KOPT-K1 (cell line): ENCODE measurements around the gene EHD2.
"Not testable (repeated sequence)": the region's sequence is repeated elsewhere in the genome, so short reads cannot be mapped to it uniquely, and the experiment has no call there.

Experiments used
- H3K27ac ChIP-seq: fragments of 200-600 bp; sonication (generic); 2 replicates; pipeline ENCODE4 v1.5.1; 2016; ENCODE audit warnings: antibody characterized with exemption, mild to moderate bottlenecking, low read depth, low read length; ENCODE audit not compliant: poor library complexity, severe bottlenecking
- H3K36me3 ChIP-seq: fragments of 200-600 bp; sonication (generic); 2 replicates; pipeline ENCODE4 v1.5.1; 2017; ENCODE audit warnings: antibody characterized with exemption, mild to moderate bottlenecking, low read length, moderate library complexity; ENCODE audit not compliant: insufficient read depth
- H3K9me3 ChIP-seq: fragments of 200-600 bp; sonication (generic); 2 replicates; pipeline ENCODE4 v1.5.1; 2017; ENCODE audit warnings: antibody characterized with exemption, low read length, mild to moderate bottlenecking; ENCODE audit not compliant: insufficient read depth, poor library complexity, severe bottlenecking

Gene EHD2

DNA sequence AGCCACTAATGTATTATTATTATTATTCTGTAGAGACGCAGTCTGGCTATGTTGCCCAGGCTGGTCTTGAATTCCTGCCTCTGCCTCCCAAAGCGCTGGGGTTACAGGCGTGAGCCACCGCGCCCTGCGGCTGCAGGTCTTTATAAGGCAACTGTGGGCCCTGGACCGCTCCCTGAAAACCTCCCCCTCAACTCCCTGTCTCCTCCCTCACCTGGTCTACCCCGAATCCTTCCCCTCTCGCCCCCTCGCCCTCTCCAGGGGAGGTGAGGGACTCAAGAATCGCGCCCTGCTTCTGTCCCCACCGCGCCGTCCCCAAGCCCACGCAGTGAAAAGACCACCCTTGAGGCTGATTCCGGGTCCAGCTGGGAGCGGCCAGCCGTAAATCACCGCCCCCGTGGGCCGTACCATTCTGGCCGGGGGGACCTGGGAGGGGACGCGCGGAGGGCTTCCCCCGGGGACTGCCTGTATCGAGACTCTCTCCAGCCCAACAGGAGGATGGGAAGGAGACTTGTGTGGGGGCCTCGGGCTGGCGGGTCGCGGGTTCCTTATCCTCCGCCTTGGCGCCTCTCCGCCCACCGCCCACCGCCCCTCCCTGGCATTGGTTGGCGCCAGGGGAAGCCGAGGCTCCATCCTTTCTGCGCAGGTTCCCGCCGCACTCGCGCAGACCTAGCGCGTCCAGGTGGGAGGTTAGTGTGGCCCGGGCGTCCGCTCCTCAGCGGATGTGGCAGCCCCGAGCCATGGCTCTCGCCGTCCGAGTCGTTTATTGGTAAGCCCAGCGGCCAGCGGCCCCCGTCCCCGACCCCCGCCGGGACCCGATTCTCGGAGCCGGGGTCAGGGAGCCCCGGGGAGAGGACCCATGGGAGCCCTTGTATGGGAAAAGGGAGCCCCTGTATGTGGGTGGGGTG, 65.1 kb downstream of the EHD2 start, which contains the start of gene SELENOW:
TSS of gene SELENOW (plus strand) at position 655 of the 905 bp plus-strand sequence. CDS start at position 738, 83 bp downstream.
- H3K36me3 ChIP-seq: peaks cover 32% of the 10 kb centered on the region
- H3K9me3 ChIP-seq: no peaks in the 10 kb centered on the region
- peak within 1 kb of the TSS; percentile 91 for H3K27ac ChIP-seq

DNA sequence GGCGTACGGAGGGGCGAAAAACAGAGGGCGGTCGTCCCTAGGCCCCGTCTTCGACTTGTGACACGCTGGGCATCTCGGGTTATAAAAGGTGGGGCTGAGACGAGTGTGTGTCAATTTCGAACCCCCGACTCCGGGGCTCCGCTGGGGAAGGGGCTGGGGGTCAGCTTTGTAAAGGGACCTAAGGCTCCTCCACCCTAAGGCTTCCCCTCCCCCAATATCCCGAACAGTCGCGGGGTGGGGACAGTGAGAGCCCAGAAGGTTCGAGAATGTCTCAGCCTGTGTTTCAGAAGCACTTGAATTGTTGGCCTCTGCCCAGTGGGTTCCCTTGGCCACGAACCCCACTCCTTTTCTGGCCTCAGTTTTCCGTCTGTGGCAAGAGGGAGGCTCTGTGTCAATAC, 65.7 kb downstream of the EHD2 start:
- Histone ChIP-seq H3K9me3 (no peaks in the 10 kb centered on the region), H3K36me3 (peaks cover 39% of the 10 kb centered on the region), H3K27ac (peak overlapping the region; percentile 91)

DNA sequence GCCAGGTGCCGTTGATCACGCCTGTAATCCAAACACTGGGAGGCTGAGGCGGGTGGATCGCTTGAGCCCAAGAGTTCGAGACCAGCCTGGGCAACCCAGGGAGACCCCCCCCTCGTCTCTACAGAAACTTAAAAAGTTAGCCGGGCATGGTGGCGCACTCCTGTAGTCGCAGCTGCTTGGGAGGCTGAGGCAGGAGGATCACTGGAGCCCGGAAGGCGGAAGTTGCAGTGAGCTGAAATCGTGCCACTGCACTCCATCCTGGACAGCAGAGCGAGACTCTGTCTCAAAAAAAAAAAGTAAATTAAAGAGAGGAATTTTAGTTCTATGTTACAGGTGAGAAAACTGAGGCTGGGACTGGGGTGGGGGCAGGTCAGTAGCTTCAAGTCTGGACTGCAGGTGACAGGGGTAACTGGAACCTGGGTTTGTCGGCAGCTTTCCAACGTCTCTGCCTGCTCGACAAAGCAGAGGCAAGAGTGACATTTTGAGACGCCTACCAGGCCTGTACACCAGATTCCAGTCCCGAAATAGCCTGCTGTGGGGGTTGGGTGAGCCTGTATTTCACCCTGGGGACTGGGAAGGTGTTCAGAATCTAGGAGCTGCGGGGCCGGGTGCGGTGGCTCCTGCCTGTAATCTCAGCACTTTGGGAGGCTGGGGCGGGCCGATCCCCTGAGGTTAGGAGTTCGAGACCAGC, 66.4 kb downstream of the EHD2 start:
- Histone ChIP-seq H3K27ac (peak overlapping the region; percentile 91), H3K9me3 (no peaks in the 10 kb centered on the region), H3K36me3 (peaks cover 46% of the 10 kb centered on the region)

DNA sequence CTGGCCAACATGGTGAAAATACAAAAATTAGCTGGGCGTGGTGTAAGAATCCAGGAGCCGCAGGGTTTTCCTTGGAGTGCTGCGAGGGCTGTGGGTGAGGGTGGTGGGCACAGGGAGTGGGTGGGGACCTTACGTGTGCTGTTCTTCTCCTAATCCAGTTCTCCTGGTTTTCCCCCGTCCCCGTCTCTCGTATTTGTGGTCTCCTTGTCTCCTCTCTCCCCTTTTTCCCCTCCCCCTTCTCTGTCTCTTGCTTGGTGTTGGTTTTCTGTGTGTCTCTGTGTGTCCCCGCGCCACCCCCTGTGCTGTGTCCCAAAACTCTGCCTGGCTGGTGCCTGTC, 67.0 kb downstream of the EHD2 start:
- peak overlapping the region; percentile 2 for H3K27ac ChIP-seq
- peaks cover 51% of the 10 kb centered on the region for H3K36me3 ChIP-seq
- H3K9me3 ChIP-seq: no peaks in the 10 kb centered on the region

DNA sequence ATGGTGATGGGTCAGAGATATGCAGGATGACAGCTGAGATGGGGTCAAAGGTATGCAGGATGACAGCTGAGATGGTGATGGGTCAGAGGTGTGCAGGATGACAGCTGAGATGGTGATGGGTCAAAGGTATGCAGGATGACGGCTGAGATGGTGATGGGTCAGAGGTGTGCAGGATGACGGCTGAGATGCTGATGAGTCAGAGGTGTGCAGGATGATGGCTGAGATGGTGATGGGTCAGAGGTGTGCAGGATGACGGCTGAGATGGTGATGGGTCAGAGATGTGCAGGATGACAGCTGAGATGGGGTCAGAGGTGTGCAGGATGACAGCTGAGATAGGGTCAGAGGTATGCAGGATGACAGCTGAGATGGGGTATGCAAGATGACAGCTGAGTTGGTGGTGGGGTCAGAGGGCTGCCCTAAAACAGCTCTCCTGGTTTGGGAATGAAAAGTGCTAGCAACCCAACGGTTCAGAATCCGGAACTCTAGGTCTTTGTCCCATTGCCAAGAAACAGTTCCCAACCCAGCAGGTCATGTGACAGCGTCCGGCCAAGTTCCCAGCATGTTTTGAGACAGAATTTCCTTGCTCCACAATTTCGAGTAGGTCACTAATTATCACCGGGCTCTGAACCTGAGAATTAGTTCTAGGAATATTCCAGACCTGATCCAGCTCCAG, 68.5 kb downstream of the EHD2 start:
- Histone ChIP-seq H3K9me3 (no peaks in the 10 kb centered on the region), H3K36me3 (peaks cover 67% of the 10 kb centered on the region), H3K27ac (no peak overlapping the region)

DNA sequence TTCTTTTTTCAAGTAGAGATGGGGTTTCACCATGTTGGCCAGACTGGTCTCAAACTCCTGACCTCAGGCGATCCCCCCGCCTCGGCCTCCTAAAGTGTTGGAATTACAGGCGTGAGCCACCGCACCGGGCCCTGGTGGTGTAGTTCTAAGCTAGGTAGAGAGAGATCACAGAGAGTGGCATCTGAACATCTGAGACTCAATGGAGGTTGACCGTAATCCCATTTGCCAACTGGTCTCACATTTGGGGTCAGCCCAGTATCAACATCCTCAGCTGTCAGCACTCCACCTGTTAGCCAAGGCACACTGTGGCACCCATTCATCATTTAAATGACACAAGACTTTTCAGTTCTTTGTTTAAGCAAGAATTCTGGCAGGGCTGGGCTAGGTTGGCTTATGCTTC, 73.3 kb downstream of the EHD2 start:
- Histone ChIP-seq H3K36me3 (peaks cover 60% of the 10 kb centered on the region), H3K27ac (no peak overlapping the region), H3K9me3 (no peaks in the 10 kb centered on the region)

DNA sequence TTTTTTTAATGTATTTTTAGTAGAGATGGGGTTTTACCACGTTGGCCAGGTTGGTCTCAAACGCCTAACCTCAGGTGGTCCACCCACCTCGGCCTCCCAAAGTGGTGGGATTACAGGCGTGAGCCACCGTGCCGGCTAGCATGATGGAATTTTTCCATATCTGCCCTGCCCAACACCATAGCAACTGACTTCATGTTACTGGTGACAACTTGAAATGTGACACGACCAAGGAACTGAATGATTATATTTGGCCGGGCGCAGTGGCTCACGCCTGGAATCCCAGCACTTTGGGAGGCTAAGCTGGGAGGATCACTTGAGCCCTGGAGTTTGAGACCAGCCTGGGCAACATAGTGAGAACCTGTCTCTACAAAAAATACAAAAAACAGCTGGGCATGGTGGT, 74.1 kb downstream of the EHD2 start:
- H3K27ac ChIP-seq, H3K9me3 ChIP-seq: not testable (repeated sequence)
- H3K36me3 ChIP-seq: peaks cover 52% of the 10 kb centered on the region

DNA sequence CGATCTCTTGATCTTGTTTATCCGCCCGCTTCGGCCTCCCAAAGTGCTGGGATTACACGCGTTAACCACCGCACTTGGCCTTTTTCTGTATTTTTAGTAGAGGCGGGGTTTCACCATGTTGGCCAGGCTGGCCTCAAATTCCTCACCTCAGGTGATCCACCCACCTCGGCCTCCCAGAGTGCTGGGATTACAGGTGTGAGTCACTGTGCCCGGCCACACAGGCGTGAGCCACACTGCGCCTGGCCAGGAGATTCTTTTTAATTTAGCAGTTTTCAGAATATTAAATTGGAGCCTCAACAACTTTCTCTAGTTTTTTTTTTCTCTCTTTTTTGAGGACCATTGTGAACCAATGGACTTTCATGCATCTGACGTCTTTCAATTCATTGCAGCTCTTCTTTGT, 76.6 kb downstream of the EHD2 start:
- not testable (repeated sequence) for H3K9me3 ChIP-seq, H3K27ac ChIP-seq
- H3K36me3 ChIP-seq: peaks cover 27% of the 10 kb centered on the region

DNA sequence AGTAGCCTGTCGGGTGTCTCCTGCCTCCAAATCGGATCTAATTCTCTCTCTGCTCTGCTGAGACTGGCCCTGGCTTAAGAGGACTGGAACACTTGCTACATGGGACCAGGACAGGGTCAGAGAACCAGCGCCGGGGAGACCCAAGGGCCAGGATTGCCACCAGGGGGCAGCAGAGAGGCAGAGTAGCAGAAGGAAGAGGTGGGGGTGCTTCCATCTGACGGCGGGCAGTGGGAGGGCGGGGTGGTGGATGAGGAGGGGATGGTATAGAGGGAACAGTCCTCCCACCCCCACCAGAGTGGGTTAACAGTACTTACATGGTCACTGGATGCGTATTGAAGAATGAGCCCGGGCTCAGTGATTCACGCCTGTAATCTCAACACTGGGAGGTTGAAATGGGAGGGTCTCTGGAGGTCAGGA, 77.2 kb downstream of the EHD2 start:
- no peaks in the 10 kb centered on the region for H3K9me3 ChIP-seq
- no peak overlapping the region for H3K27ac ChIP-seq

DNA sequence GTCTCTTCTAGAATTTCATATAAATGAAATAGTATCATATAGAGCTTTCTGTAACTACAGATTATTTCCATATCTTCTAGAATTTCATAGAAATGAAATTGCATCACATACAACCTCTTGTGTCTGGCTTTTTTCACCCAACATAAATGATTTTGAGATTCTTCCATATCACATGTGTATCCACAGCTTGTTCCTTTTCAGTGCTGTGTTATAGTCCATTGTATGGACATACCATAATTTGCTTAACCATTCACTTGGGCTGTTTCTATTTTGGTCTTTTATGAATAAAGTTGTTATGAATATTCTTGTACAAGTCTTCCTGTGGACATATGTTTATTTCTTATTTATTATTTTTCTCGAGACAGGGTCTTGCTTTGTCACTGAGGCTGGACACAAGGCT, 79.4 kb downstream of the EHD2 start:
- H3K27ac ChIP-seq: no peak overlapping the region
- H3K9me3 ChIP-seq: no peaks in the 10 kb centered on the region
- no peaks in the 10 kb centered on the region; the same call in 1 of the 2 replicates for H3K36me3 ChIP-seq

More for the DNA sequence above, 77.2 kb downstream of the EHD2 start:
- peaks cover 21% of the 10 kb centered on the region for H3K36me3 ChIP-seq
